Mucosa of descending colon (tissue), 3 donors: Measurements from ENCODE around the gene BEND5. TPM values are rescaled to one million over a fixed set of nuclear protein-coding genes. Genes with fewer than 3 reads are reported as not detected.

Experiments used
- ATAC-seq: fragments of 200-7000 bp; cut with Tn5 transposase; one replicate; pipeline ENCODE4 v1.9.1; 2020; ENCODE audit warnings: mild to moderate bottlenecking, moderate library complexity
- DNase-seq, 3 donors: peaks; one replicate each; pipeline ENCODE4 v3.0.0-alpha.2; 2020
- H3K36me3 ChIP-seq: fragments of 200-600 bp; one replicate; pipeline ENCODE4 v1.8.0; 2021; ENCODE audit warnings: low read depth, mild to moderate bottlenecking
- H3K4me1 ChIP-seq: fragments of 200-600 bp; one replicate; pipeline ENCODE4 v1.8.0; 2021; ENCODE audit warnings: low read depth, mild to moderate bottlenecking
- H3K4me3 ChIP-seq: fragments of 200-600 bp; one replicate; pipeline ENCODE4 v1.8.0; 2021; ENCODE audit warnings: mild to moderate bottlenecking
- H3K9me3 ChIP-seq: fragments of 200-600 bp; one replicate; pipeline ENCODE4 v1.8.0; 2021; ENCODE audit warnings: mild to moderate bottlenecking
- CTCF ChIP-seq: fragments of 200-600 bp; IDR thresholded peaks from one replicate; pipeline ENCODE4 v1.8.0; 2022; ENCODE audit warnings: antibody characterized with exemption, mild to moderate bottlenecking
- intact Hi-C, 2 donors: fragments of 100-400 bp; cut with DNase I in 1 of 2; cut with micrococcal nuclease in 1 of 2; formaldehyde crosslinking; loops; one replicate each; pipeline versions ENCODE4 v1.11.0 to v1.11.1; 2022; cut with DNase I, micrococcal nuclease
- total RNA-seq, 3 donors: library from RNA; stranded (reverse); fragmentation: NEBNext Ultra II Directional in 2 of 3; extraction: Animal tissue kit (Norgen Biotek cat#: 25700) in 2 of 3; gene quantifications; one replicate each; pipeline versions ENCODE4 v1.2.1 to v1.2.4, GENCODE V29; 2021 to 2023
- donor health status: DM: no; HTN: no; CAD: no; lungs with moderate emphysema.
- donor health status: DM: no; HTN: no; CAD: no.
- donor health status: DM: no; HTN: yes; CAD: no.

Gene BEND5
- total RNA-seq, 3 donors from 2014 or later = 1.9 to 9.1 (median 2.1) TPM

- intact Hi-C loops = no loop called here
- TF ChIP-seq CTCF = no peak
- H3K4me1 ChIP-seq = no peaks in the 10 kb centered on the region
- DNase-seq = no peak
- ATAC-seq = no peak
- no peaks in the 10 kb centered on the region for H3K36me3 ChIP-seq
- no peak overlapping the region for H3K4me3 ChIP-seq
- H3K9me3 ChIP-seq = no peaks in the 10 kb centered on the region
Observed at GRCh38 chr1:48720929-48721328, 55.8 kb downstream of the BEND5 start.

- no peak for DNase-seq
- Histone ChIP-seq H3K9me3 (no peaks in the 10 kb centered on the region), H3K4me1 (no peaks in the 10 kb centered on the region), H3K36me3 (no peaks in the 10 kb centered on the region), H3K4me3 (no peak overlapping the region)
- no peak for ATAC-seq
- no peak for TF ChIP-seq CTCF
- intact Hi-C loops = no loop called here
Observed at GRCh38 chr1:48718705-48719104, 58.0 kb downstream of the BEND5 start.

GRCh38 chr1:48718116-48718630 is 58.5 kb downstream of the BEND5 start:
- H3K9me3 ChIP-seq = no peaks in the 10 kb centered on the region
- ATAC-seq = no peak
- no peak overlapping the region for H3K4me3 ChIP-seq
- no peak for TF ChIP-seq CTCF
- intact Hi-C loops = no loop called here
- H3K36me3 ChIP-seq = no peaks in the 10 kb centered on the region
- DNase-seq = no peak
- no peaks in the 10 kb centered on the region for H3K4me1 ChIP-seq

GRCh38 chr1:48717082-48717481 is 59.6 kb downstream of the BEND5 start:
- ATAC-seq (no peak), DNase-seq (no peak)
- intact Hi-C loops = no loop called here
- Histone ChIP-seq H3K4me1 (no peaks in the 10 kb centered on the region), H3K9me3 (no peaks in the 10 kb centered on the region), H3K4me3 (no peak overlapping the region), H3K36me3 (no peaks in the 10 kb centered on the region)
- no peak for TF ChIP-seq CTCF

- Histone ChIP-seq H3K9me3 (no peaks in the 10 kb centered on the region), H3K4me3 (no peak overlapping the region), H3K4me1 (no peaks in the 10 kb centered on the region), H3K36me3 (no peaks in the 10 kb centered on the region)
- no peak for DNase-seq
- intact Hi-C loops = no loop called here
- no peak for ATAC-seq
- TF ChIP-seq CTCF = no peak
Observed at GRCh38 chr1:48715921-48716320, 60.8 kb downstream of the BEND5 start.

GRCh38 chr1:48710915-48711314 is 65.8 kb downstream of the BEND5 start:
- H3K36me3 ChIP-seq = no peaks in the 10 kb centered on the region
- ATAC-seq (no peak), DNase-seq (no peak)
- no peak overlapping the region for H3K4me3 ChIP-seq
- H3K4me1 ChIP-seq = no peaks in the 10 kb centered on the region
- H3K9me3 ChIP-seq = no peaks in the 10 kb centered on the region
- no peak for TF ChIP-seq CTCF
- intact Hi-C loops = no loop called here
